Stomach (tissue), 4 donors: ENCODE data around the gene MFN1.

Experiments
- POLR2A ChIP-seq, 4 donors: fragments of 450-650 bp; IDR thresholded peaks; one replicate each; pipeline ENCODE4 v1.6.1; 2016; ENCODE audit warnings: antibody characterized with exemption in 4 of 4, control low read depth in 2 of 4, mild to moderate bottlenecking in 1 of 4, moderate library complexity in 1 of 4
- POLR2AphosphoS5 ChIP-seq, 3 donors: sonication (generic); formaldehyde crosslinking; IDR thresholded peaks; one replicate each; pipeline ENCODE4 v1.6.1; 2016; ENCODE audit warnings: antibody characterized with exemption in 3 of 3
- TF ChIP-seq, protein P1 (sequence below), 7 experiments: fragments of 450-650 bp in 4 of 7; fragments of 200-600 bp in 3 of 7; sonication (generic) in 3 of 7; IDR thresholded peaks; one replicate each; pipeline ENCODE4 v1.5.1; 2016 to 2019; ENCODE audit warnings: antibody characterized with exemption in 7 of 7, control low read depth in 2 of 7, mild to moderate bottlenecking in 1 of 7

DNA sequence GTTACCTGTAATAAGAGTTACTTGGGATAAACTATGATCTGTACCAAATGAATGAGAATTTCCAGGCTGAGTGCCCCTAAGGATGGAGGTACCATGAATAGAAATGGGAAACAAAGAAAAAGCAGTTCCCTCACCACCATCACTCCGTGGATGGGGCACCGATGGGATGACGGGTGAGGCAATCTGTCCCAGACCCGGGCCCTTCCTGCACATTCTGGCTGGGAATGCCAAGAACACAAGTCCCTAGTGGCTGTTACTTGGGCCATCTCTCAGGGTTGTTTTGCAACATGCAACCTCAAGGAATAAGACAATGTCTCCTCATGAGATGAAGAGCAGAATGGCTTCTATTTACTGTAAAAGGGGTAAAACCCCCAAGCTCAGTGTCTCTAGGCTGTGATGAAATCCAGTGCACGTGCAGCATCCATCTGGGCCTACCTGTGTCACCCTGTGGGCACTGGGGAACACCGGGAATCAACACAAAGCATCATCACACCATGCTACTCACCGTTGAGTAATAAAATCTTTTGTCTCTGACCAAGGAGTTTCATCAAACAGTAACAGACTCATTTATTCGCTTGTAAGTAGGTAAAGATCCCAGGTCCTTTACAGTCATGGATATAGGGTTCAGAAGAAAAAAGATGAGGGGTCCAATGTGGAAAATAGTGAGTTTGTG is 81.5 kb downstream of the MFN1 start:
- TF ChIP-seq, protein P1, sequence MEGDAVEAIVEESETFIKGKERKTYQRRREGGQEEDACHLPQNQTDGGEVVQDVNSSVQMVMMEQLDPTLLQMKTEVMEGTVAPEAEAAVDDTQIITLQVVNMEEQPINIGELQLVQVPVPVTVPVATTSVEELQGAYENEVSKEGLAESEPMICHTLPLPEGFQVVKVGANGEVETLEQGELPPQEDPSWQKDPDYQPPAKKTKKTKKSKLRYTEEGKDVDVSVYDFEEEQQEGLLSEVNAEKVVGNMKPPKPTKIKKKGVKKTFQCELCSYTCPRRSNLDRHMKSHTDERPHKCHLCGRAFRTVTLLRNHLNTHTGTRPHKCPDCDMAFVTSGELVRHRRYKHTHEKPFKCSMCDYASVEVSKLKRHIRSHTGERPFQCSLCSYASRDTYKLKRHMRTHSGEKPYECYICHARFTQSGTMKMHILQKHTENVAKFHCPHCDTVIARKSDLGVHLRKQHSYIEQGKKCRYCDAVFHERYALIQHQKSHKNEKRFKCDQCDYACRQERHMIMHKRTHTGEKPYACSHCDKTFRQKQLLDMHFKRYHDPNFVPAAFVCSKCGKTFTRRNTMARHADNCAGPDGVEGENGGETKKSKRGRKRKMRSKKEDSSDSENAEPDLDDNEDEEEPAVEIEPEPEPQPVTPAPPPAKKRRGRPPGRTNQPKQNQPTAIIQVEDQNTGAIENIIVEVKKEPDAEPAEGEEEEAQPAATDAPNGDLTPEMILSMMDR (IDR thresholded peaks at IDR 0.05): no peak
- no peak for TF ChIP-seq POLR2AphosphoS5 (IDR thresholded peaks at IDR 0.05)
- TF ChIP-seq POLR2A (IDR thresholded peaks at IDR 0.05): no peak
